Right atrium auricular region (tissue), 2 donors: ENCODE data around the gene FARS2. TPM values are rescaled to one million over a fixed set of nuclear protein-coding genes. Genes with fewer than 3 reads are reported as not detected.

Experiments used
- DNase-seq: peaks from one replicate; pipeline ENCODE4 v3.0.0-alpha.2; 2019; ENCODE audit warnings: low spot score
- H3K27ac ChIP-seq, 2 donors: fragments of 200-600 bp; sonication (generic); 1 replicate in 1 of 2; 2 replicates in 1 of 2; pipeline ENCODE4 v1.5.1; 2016 to 2019
- H3K27me3 ChIP-seq, 2 donors: fragments of 200-600 bp; sonication (generic); one replicate each; pipeline versions ENCODE4 v1.5.1 to v1.6.0; 2017 to 2019
- H3K36me3 ChIP-seq: fragments of 200-600 bp; sonication (generic); one replicate; pipeline ENCODE4 v1.5.1; 2016
- H3K4me1 ChIP-seq, 2 donors: fragments of 200-600 bp; sonication (generic); one replicate each; pipeline versions ENCODE4 v1.5.1 to v1.6.0; 2017 to 2019
- H3K4me3 ChIP-seq, 2 donors: fragments of 200-600 bp; sonication (generic); 1 replicate in 1 of 2; 2 replicates in 1 of 2; pipeline ENCODE4 v1.5.1; 2017 to 2019; ENCODE audit warnings: mild to moderate bottlenecking in 1 of 2, moderate library complexity in 1 of 2
- H3K9me3 ChIP-seq, 2 donors: fragments of 200-600 bp; sonication (generic); one replicate each; pipeline ENCODE4 v1.5.1; 2019
- CTCF ChIP-seq, 2 donors: fragments of 200-600 bp; sonication (generic); IDR thresholded peaks; one replicate each; pipeline ENCODE4 v1.5.1; 2019; ENCODE audit warnings: antibody characterized with exemption in 2 of 2
- total RNA-seq, 2 donors: library from RNA; depleted of rRNA; stranded (reverse); fragments of >200 nt; gene quantifications; one replicate each; pipeline ENCODE4 v1.1.0, GENCODE V29; 2016

Gene FARS2
- total RNA-seq, 2 donors from 2014 or later, result 9.4 to 15.0 TPM

- H3K27ac ChIP-seq, result no peak overlapping the region
- DNase-seq, result no peak
- H3K36me3 ChIP-seq, result no peaks in the 10 kb centered on the region
- no peak for TF ChIP-seq CTCF (IDR thresholded peaks at IDR 0.05)
- H3K27me3 ChIP-seq, result no peaks in the 10 kb centered on the region
- H3K4me3 ChIP-seq, result no peak overlapping the region
- no peaks in the 10 kb centered on the region for H3K9me3 ChIP-seq
- no peaks in the 10 kb centered on the region for H3K4me1 ChIP-seq
These were observed 470.1 kb downstream of the FARS2 start for GRCh38 chr6:5731435-5731834.

GRCh38 chr6:5732496-5732895 lies 471.2 kb downstream of the FARS2 start:
- TF ChIP-seq CTCF (IDR thresholded peaks at IDR 0.05), result no peak

GRCh38 chr6:5736016-5736738 lies 474.9 kb downstream of the FARS2 start:
- DNase-seq, result no peak
- TF ChIP-seq CTCF (IDR thresholded peaks at IDR 0.05), result no peak
- Histone ChIP-seq H3K27me3 (no peaks in the 10 kb centered on the region), H3K9me3 (no peaks in the 10 kb centered on the region), H3K4me1 (no peaks in the 10 kb centered on the region), H3K27ac (no peak overlapping the region), H3K36me3 (no peaks in the 10 kb centered on the region), H3K4me3 (no peak overlapping the region)

More at GRCh38 chr6:5732496-5732895, 471.2 kb downstream of the FARS2 start:
- H3K9me3 ChIP-seq, result no peaks in the 10 kb centered on the region
- H3K4me1 ChIP-seq, result no peaks in the 10 kb centered on the region
- H3K36me3 ChIP-seq, result no peaks in the 10 kb centered on the region
- H3K27me3 ChIP-seq, result no peaks in the 10 kb centered on the region
- DNase-seq, result no peak
- H3K27ac ChIP-seq, result no peak overlapping the region
- no peak overlapping the region for H3K4me3 ChIP-seq

- Histone ChIP-seq H3K9me3 (no peaks in the 10 kb centered on the region), H3K4me1 (no peaks in the 10 kb centered on the region), H3K27me3 (no peaks in the 10 kb centered on the region), H3K36me3 (no peaks in the 10 kb centered on the region), H3K4me3 (no peak overlapping the region), H3K27ac (no peak overlapping the region)
- TF ChIP-seq CTCF (IDR thresholded peaks at IDR 0.05), result no peak
- DNase-seq, result no peak
These were observed 476.1 kb downstream of the FARS2 start for GRCh38 chr6:5737460-5737859.

- Histone ChIP-seq H3K4me3 (no peak overlapping the region), H3K4me1 (no peaks in the 10 kb centered on the region), H3K9me3 (no peaks in the 10 kb centered on the region), H3K27ac (no peak overlapping the region), H3K36me3 (no peaks in the 10 kb centered on the region), H3K27me3 (no peaks in the 10 kb centered on the region)
- TF ChIP-seq CTCF (IDR thresholded peaks at IDR 0.05), result no peak
- DNase-seq, result no peak
These were observed 476.9 kb downstream of the FARS2 start for GRCh38 chr6:5738211-5738610.

GRCh38 chr6:5744497-5744896 lies 483.2 kb downstream of the FARS2 start:
- Histone ChIP-seq H3K4me3 (no peak overlapping the region), H3K4me1 (peaks cover 0 to 20% of the 10 kb centered on the region in 2 donors), H3K27ac (no peak overlapping the region), H3K27me3 (no peaks in the 10 kb centered on the region), H3K36me3 (no peaks in the 10 kb centered on the region), H3K9me3 (no peaks in the 10 kb centered on the region)
- TF ChIP-seq CTCF (IDR thresholded peaks at IDR 0.05), result no peak
- no peak for DNase-seq
